HepG2 (cell line): ENCODE measurements around the gene EIF4H. TPM values are rescaled to one million over a fixed set of nuclear protein-coding genes. Genes with fewer than 3 reads are reported as not detected.

Source experiments
- AKAP8 ChIP-seq: sonication (generic); formaldehyde crosslinking; IDR thresholded peaks from 2 replicates; pipeline ENCODE4 v1.5.1; 2020; ENCODE audit warnings: mild to moderate bottlenecking, missing genetic modification reagents
- GPN1 ChIP-seq: sonication (generic); formaldehyde crosslinking; IDR thresholded peaks from 2 replicates; pipeline ENCODE4 v1.5.1; 2020; ENCODE audit warnings: missing genetic modification reagents, borderline replicate concordance
- HNRNPL ChIP-seq: fragments of 200-400 bp; formaldehyde crosslinking; IDR thresholded peaks from 2 replicates; pipeline ENCODE4 v1.6.1; 2017; ENCODE audit warnings: mild to moderate bottlenecking, low read depth, low read length
- HOXD1 ChIP-seq: sonication (generic); formaldehyde crosslinking; IDR thresholded peaks from 2 replicates; pipeline ENCODE4 v1.5.0; 2020; ENCODE audit warnings: missing genetic modification reagents
- KLF6 ChIP-seq: IDR thresholded peaks from 2 replicates; pipeline ENCODE4 v1.8.0; 2016; ENCODE audit warnings: missing biosample characterization, missing genetic modification reagents
- NR1H2 ChIP-seq: sonication (generic); formaldehyde crosslinking; IDR thresholded peaks from 2 replicates; pipeline ENCODE4 v1.8.1; 2022; ENCODE audit warnings: low read depth, missing genetic modification reagents, borderline replicate concordance
- NR2F6 ChIP-seq, 2 experiments: IDR thresholded peaks; 2 replicates each; pipeline ENCODE4 v1.6.1; 2016; ENCODE audit warnings: antibody characterized with exemption in 1 of 2, mild to moderate bottlenecking in 1 of 2
- REPIN1 ChIP-seq: sonication (generic); formaldehyde crosslinking; IDR thresholded peaks from 2 replicates; pipeline ENCODE4 v1.8.0; 2022; ENCODE audit warnings: missing genetic modification reagents, low read depth, mild to moderate bottlenecking, borderline replicate concordance
- TBL1XR1 ChIP-seq: fragments of 150-350 bp; IDR thresholded peaks from 2 replicates; pipeline ENCODE4 v1.6.1; 2014; ENCODE audit warnings: borderline replicate concordance, low read length; ENCODE audit not compliant: partially characterized antibody
- TOPORS ChIP-seq: sonication (generic); formaldehyde crosslinking; IDR thresholded peaks from 2 replicates; pipeline ENCODE4 v1.8.0; 2023; ENCODE audit warnings: mild to moderate bottlenecking, missing genetic modification reagents
- ZC3H13 ChIP-seq: sonication (generic); formaldehyde crosslinking; IDR thresholded peaks from 2 replicates; pipeline ENCODE4 v1.8.1; 2023; ENCODE audit warnings: mild to moderate bottlenecking, missing genetic modification reagents, moderate library complexity
- ZNF468 ChIP-seq: sonication (generic); formaldehyde crosslinking; IDR thresholded peaks from 2 replicates; pipeline ENCODE4 v1.8.0; 2022; ENCODE audit warnings: mild to moderate bottlenecking, moderate library complexity, missing genetic modification reagents
- ZNF549 ChIP-seq: sonication (generic); formaldehyde crosslinking; IDR thresholded peaks from 2 replicates; pipeline ENCODE4 v1.5.0; 2020; ENCODE audit warnings: missing genetic modification reagents
- ZNF672 ChIP-seq: sonication (generic); formaldehyde crosslinking; IDR thresholded peaks from 2 replicates; pipeline ENCODE4 v1.8.1; 2022; ENCODE audit warnings: missing genetic modification reagents
- ZNF766 ChIP-seq: sonication (generic); formaldehyde crosslinking; IDR thresholded peaks from 2 replicates; pipeline ENCODE4 v1.5.0; 2020; ENCODE audit warnings: missing genetic modification reagents, borderline replicate concordance
- ZNF773 ChIP-seq: sonication (generic); formaldehyde crosslinking; IDR thresholded peaks from 2 replicates; pipeline ENCODE4 v1.4.0; 2020; ENCODE audit warnings: missing genetic modification reagents, borderline replicate concordance
- ZSCAN30 ChIP-seq: sonication (generic); formaldehyde crosslinking; IDR thresholded peaks from 2 replicates; pipeline ENCODE4 v1.5.0; 2020; ENCODE audit warnings: mild to moderate bottlenecking, missing genetic modification reagents
- polyA plus RNA-seq, 8 experiments: library from polyadenylated mRNA; depleted of rRNA in 3 of 8; stranded (reverse) in 7 of 8; unstranded in 1 of 8; fragments of >200 nt; fragmentation: Illumina TruSeq in 4 of 8; extraction: Trizol in 4 of 8; gene quantifications; 2 replicates each; pipeline versions ENCODE4 v1.2.1 to v1.2.3, GENCODE V29; 2011 to 2016; ENCODE audit warnings: low read depth in 4 of 8, missing spikeins in 1 of 8, mixed read lengths in 1 of 8; ENCODE audit not compliant: insufficient read depth in 1 of 8
- total RNA-seq, 5 experiments: library from RNA; depleted of rRNA; stranded (reverse); fragments of >200 nt; fragmentation: Illumina TruSeq; extraction: Trizol; gene quantifications; 2 replicates each; pipeline ENCODE4 v1.2.3, GENCODE V29; 2016; ENCODE audit warnings: low read depth in 1 of 5
- TF ChIP-seq, protein P1 (sequence below): sonication (generic); formaldehyde crosslinking; IDR thresholded peaks from 2 replicates; pipeline ENCODE4 v1.4.0; 2020; ENCODE audit warnings: missing genetic modification reagents, borderline replicate concordance
- TF ChIP-seq, protein P2 (sequence below): sonication (generic); formaldehyde crosslinking; IDR thresholded peaks from 2 replicates; pipeline ENCODE4 v1.5.0; 2020; ENCODE audit warnings: mild to moderate bottlenecking, missing genetic modification reagents, borderline replicate concordance

Gene EIF4H
- total and polyA plus RNA-seq, 2 of the 13 experiments (the other 11 are each of a cell fraction or from before 2014, with no cell fraction given) = 232 to 321 TPM

DNA sequence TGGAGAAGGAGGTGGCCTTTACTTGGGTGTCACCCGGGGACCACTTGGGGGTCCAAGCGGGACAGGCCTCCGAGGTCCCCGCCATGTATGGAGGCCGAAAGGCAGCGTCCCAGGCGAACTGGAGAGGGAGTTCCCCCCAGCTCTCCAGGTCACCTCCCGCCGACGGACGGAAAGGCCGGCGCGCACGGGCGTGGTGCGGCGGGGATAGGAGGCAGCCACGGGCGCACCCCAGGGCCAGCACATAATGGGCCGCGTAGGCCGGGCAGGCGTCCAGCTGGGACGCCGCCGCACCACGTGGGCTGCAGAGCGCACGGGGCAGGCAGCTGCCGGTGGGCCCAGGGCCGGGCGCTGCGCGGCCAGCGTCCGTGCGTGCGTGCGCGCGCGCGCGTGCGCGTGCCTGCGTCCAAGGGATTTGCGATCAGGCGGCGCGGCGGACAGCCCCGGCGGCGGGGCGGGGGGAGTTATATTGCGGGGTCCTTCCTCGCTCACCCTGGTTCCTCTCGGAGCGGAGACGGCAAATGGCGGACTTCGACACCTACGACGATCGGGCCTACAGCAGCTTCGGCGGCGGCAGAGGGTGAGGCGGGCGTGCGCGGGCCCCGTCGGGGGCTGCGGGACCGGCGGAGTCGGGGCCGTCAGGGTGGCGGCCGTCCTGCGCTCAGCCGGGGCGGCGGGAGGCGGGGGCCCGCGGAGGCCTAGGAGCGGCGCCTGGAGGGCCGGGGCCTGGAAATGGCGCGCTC is at the start of gene EIF4H (continued):
- TF ChIP-seq HNRNPL (no peak), ZC3H13 (CRISPR knock-in tag) (peak; percentile 57; the same call in 1 of the 2 replicates), TBL1XR1 (no peak), ZSCAN30 (CRISPR knock-in tag) (no peak; the same call in 1 of the 2 replicates), REPIN1 (CRISPR knock-in tag) (no peak), NR1H2 (CRISPR knock-in tag) (no peak), ZNF468 (CRISPR knock-in tag) (no peak), ZNF766 (CRISPR knock-in tag) (peak; percentile 95), NR2F6 (IDR thresholded peaks at IDR 0.05) (no peak), NR2F6 (CRISPR knock-in tag; IDR thresholded peaks at IDR 0.05) (peak; percentile 29; the same call in 1 of the 2 replicates), ZNF773 (CRISPR knock-in tag) (peak; percentile 69; the same call in 1 of the 2 replicates), GPN1 (peak; percentile 40; the same call in 1 of the 2 replicates), KLF6 (peak; percentile 43; the same call in 1 of the 2 replicates), ZNF549 (CRISPR knock-in tag) (no peak), ZNF672 (CRISPR knock-in tag) (no peak), AKAP8 (CRISPR knock-in tag) (no peak), TOPORS (no peak), HOXD1 (CRISPR knock-in tag) (0 out of 2 replicates have a peak, but pooled peaks have one; percentile 45)
- TF ChIP-seq, protein P1, sequence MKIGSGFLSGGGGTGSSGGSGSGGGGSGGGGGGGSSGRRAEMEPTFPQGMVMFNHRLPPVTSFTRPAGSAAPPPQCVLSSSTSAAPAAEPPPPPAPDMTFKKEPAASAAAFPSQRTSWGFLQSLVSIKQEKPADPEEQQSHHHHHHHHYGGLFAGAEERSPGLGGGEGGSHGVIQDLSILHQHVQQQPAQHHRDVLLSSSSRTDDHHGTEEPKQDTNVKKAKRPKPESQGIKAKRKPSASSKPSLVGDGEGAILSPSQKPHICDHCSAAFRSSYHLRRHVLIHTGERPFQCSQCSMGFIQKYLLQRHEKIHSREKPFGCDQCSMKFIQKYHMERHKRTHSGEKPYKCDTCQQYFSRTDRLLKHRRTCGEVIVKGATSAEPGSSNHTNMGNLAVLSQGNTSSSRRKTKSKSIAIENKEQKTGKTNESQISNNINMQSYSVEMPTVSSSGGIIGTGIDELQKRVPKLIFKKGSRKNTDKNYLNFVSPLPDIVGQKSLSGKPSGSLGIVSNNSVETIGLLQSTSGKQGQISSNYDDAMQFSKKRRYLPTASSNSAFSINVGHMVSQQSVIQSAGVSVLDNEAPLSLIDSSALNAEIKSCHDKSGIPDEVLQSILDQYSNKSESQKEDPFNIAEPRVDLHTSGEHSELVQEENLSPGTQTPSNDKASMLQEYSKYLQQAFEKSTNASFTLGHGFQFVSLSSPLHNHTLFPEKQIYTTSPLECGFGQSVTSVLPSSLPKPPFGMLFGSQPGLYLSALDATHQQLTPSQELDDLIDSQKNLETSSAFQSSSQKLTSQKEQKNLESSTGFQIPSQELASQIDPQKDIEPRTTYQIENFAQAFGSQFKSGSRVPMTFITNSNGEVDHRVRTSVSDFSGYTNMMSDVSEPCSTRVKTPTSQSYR (CRISPR knock-in tag) = 0 out of 2 replicates have a peak, but pooled peaks have one; percentile 48
- TF ChIP-seq, protein P2, sequence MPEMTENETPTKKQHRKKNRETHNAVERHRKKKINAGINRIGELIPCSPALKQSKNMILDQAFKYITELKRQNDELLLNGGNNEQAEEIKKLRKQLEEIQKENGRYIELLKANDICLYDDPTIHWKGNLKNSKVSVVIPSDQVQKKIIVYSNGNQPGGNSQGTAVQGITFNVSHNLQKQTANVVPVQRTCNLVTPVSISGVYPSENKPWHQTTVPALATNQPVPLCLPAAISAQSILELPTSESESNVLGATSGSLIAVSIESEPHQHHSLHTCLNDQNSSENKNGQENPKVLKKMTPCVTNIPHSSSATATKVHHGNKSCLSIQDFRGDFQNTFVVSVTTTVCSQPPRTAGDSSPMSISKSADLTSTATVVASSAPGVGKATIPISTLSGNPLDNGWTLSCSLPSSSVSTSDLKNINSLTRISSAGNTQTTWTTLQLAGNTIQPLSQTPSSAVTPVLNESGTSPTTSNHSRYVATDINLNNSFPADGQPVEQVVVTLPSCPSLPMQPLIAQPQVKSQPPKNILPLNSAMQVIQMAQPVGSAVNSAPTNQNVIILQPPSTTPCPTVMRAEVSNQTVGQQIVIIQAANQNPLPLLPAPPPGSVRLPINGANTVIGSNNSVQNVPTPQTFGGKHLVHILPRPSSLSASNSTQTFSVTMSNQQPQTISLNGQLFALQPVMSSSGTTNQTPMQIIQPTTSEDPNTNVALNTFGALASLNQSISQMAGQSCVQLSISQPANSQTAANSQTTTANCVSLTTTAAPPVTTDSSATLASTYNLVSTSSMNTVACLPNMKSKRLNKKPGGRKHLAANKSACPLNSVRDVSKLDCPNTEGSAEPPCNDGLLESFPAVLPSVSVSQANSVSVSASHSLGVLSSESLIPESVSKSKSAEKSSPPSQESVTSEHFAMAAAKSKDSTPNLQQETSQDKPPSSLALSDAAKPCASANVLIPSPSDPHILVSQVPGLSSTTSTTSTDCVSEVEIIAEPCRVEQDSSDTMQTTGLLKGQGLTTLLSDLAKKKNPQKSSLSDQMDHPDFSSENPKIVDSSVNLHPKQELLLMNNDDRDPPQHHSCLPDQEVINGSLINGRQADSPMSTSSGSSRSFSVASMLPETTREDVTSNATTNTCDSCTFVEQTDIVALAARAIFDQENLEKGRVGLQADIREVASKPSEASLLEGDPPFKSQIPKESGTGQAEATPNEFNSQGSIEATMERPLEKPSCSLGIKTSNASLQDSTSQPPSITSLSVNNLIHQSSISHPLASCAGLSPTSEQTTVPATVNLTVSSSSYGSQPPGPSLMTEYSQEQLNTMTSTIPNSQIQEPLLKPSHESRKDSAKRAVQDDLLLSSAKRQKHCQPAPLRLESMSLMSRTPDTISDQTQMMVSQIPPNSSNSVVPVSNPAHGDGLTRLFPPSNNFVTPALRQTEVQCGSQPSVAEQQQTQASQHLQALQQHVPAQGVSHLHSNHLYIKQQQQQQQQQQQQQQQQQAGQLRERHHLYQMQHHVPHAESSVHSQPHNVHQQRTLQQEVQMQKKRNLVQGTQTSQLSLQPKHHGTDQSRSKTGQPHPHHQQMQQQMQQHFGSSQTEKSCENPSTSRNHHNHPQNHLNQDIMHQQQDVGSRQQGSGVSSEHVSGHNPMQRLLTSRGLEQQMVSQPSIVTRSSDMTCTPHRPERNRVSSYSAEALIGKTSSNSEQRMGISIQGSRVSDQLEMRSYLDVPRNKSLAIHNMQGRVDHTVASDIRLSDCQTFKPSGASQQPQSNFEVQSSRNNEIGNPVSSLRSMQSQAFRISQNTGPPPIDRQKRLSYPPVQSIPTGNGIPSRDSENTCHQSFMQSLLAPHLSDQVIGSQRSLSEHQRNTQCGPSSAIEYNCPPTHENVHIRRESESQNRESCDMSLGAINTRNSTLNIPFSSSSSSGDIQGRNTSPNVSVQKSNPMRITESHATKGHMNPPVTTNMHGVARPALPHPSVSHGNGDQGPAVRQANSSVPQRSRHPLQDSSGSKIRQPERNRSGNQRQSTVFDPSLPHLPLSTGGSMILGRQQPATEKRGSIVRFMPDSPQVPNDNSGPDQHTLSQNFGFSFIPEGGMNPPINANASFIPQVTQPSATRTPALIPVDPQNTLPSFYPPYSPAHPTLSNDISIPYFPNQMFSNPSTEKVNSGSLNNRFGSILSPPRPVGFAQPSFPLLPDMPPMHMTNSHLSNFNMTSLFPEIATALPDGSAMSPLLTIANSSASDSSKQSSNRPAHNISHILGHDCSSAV (CRISPR knock-in tag) = no peak
